ENCODE results near the gene OR13F1.

DNA sequence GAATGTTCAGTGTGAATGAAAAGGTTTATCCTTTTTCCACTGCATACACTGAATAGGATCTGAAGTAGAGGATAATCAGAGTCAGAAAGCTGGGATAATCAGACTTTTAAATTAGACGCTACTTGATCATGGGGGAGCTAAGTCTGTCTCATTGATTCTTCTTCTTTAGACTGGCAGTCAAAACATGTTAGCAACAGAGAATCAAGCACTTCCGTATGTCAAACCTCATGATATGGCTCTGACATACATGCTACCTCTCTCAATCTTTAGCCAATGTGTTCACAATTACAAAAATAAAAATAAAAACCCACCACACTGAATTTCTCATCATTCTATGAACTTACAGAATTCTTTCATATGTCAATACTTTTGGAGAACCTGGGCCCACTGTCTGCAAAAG is 19.0 kb upstream of the OR13F1 start:
- TF ChIP-seq, protein P1, sequence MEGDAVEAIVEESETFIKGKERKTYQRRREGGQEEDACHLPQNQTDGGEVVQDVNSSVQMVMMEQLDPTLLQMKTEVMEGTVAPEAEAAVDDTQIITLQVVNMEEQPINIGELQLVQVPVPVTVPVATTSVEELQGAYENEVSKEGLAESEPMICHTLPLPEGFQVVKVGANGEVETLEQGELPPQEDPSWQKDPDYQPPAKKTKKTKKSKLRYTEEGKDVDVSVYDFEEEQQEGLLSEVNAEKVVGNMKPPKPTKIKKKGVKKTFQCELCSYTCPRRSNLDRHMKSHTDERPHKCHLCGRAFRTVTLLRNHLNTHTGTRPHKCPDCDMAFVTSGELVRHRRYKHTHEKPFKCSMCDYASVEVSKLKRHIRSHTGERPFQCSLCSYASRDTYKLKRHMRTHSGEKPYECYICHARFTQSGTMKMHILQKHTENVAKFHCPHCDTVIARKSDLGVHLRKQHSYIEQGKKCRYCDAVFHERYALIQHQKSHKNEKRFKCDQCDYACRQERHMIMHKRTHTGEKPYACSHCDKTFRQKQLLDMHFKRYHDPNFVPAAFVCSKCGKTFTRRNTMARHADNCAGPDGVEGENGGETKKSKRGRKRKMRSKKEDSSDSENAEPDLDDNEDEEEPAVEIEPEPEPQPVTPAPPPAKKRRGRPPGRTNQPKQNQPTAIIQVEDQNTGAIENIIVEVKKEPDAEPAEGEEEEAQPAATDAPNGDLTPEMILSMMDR (conservative IDR thresholded peaks at IDR 0.05; ENCODE audit: low read length), result no peak
- TF ChIP-seq EZH2phosphoT487 (IDR thresholded peaks at IDR 0.05; ENCODE audit: borderline replicate concordance), result no peak
